ENCODE data around the gene NRN1.
A peak's percentile ranks its signal among the peaks of the same experiment; 100 is the strongest.
"Not testable (repeated sequence)": the region's sequence is repeated elsewhere in the genome, so short reads cannot be mapped to it uniquely, and the experiment has no call there.

The NRN1 gene

GRCh38 chr6:5981126-5982026 lies 25.3 kb downstream of the NRN1 start:
- no peak for TF ChIP-seq CTCF (IDR thresholded peaks at IDR 0.05; ENCODE audit: poor library complexity, severe bottlenecking)
- DNase-seq (ENCODE audit: low spot score) (no peak), ATAC-seq (ENCODE audit: low read depth) (peak; percentile 89)
- peaks cover 18% of the 10 kb centered on the region for H3K27me3 ChIP-seq (ENCODE audit: insufficient read depth, poor library complexity, severe bottlenecking)
- H3K4me1 ChIP-seq (ENCODE audit: insufficient read depth, poor library complexity, severe bottlenecking): no peaks in the 10 kb centered on the region
- H3K9me3 ChIP-seq (ENCODE audit: severe bottlenecking): peaks cover 3% of the 10 kb centered on the region
- no peaks in the 10 kb centered on the region for H3K36me3 ChIP-seq (ENCODE audit: low read depth)
- no peak overlapping the region for H3K4me3 ChIP-seq (ENCODE audit: severe bottlenecking)
- H3K27ac ChIP-seq (ENCODE audit: poor library complexity, severe bottlenecking): no peak overlapping the region

- Histone ChIP-seq H3K4me1 (ENCODE audit: insufficient read depth, poor library complexity, severe bottlenecking) (no peaks in the 10 kb centered on the region), H3K27me3 (ENCODE audit: insufficient read depth, poor library complexity, severe bottlenecking) (peaks cover 8% of the 10 kb centered on the region), H3K9me3 (ENCODE audit: severe bottlenecking) (peaks cover 3% of the 10 kb centered on the region), H3K4me3 (ENCODE audit: severe bottlenecking) (no peak overlapping the region), H3K36me3 (ENCODE audit: low read depth) (no peaks in the 10 kb centered on the region), H3K27ac (ENCODE audit: poor library complexity, severe bottlenecking) (no peak overlapping the region)
- DNase-seq (ENCODE audit: low spot score) (no peak), ATAC-seq (ENCODE audit: low read depth) (peak; percentile 61)
- no peak for TF ChIP-seq CTCF (IDR thresholded peaks at IDR 0.05; ENCODE audit: poor library complexity, severe bottlenecking)
Observed at GRCh38 chr6:5979650-5980420, 26.9 kb downstream of the NRN1 start.

GRCh38 chr6:5976811-5977210 lies 29.9 kb downstream of the NRN1 start:
- no peak for TF ChIP-seq CTCF (IDR thresholded peaks at IDR 0.05; ENCODE audit: poor library complexity, severe bottlenecking)
- Histone ChIP-seq H3K9me3 (ENCODE audit: severe bottlenecking) (peaks cover 3% of the 10 kb centered on the region), H3K4me3 (ENCODE audit: severe bottlenecking) (no peak overlapping the region), H3K27me3 (ENCODE audit: insufficient read depth, poor library complexity, severe bottlenecking) (peaks cover 6% of the 10 kb centered on the region), H3K27ac (ENCODE audit: poor library complexity, severe bottlenecking) (no peak overlapping the region), H3K36me3 (ENCODE audit: low read depth) (no peaks in the 10 kb centered on the region), H3K4me1 (ENCODE audit: insufficient read depth, poor library complexity, severe bottlenecking) (no peaks in the 10 kb centered on the region)
- no peak for ATAC-seq (ENCODE audit: low read depth)
- DNase-seq (ENCODE audit: low spot score): no peak

GRCh38 chr6:5968817-5969734 lies 37.6 kb downstream of the NRN1 start:
- no peak for TF ChIP-seq CTCF (IDR thresholded peaks at IDR 0.05; ENCODE audit: poor library complexity, severe bottlenecking)
- peak; percentile 83 for ATAC-seq (ENCODE audit: low read depth)
- no peak for DNase-seq (ENCODE audit: low spot score)
- no peaks in the 10 kb centered on the region for H3K27me3 ChIP-seq (ENCODE audit: insufficient read depth, poor library complexity, severe bottlenecking)
- no peaks in the 10 kb centered on the region for H3K9me3 ChIP-seq (ENCODE audit: severe bottlenecking)
- H3K4me3 ChIP-seq (ENCODE audit: severe bottlenecking): no peak overlapping the region
- H3K4me1 ChIP-seq (ENCODE audit: insufficient read depth, poor library complexity, severe bottlenecking): peaks cover 16% of the 10 kb centered on the region
- H3K27ac ChIP-seq (ENCODE audit: poor library complexity, severe bottlenecking): peak overlapping the region; percentile 9
- no peaks in the 10 kb centered on the region for H3K36me3 ChIP-seq (ENCODE audit: low read depth)

GRCh38 chr6:5968036-5968435 lies 38.7 kb downstream of the NRN1 start:
- not testable (repeated sequence) for DNase-seq (ENCODE audit: low spot score); H3K27me3 ChIP-seq (ENCODE audit: insufficient read depth, poor library complexity, severe bottlenecking); H3K36me3 ChIP-seq (ENCODE audit: low read depth); H3K9me3 ChIP-seq (ENCODE audit: severe bottlenecking); H3K4me3 ChIP-seq (ENCODE audit: severe bottlenecking); H3K27ac ChIP-seq (ENCODE audit: poor library complexity, severe bottlenecking)
- peaks cover 16% of the 10 kb centered on the region for H3K4me1 ChIP-seq (ENCODE audit: insufficient read depth, poor library complexity, severe bottlenecking)
- peak; percentile 33; the same call in 2 of the 3 replicates for ATAC-seq (ENCODE audit: low read depth)

Data from RWPE2 (cell line).